K562 (cell line): ENCODE data around the gene DMXL1. TPM values are rescaled to one million over a fixed set of nuclear protein-coding genes. Genes with fewer than 3 reads are reported as not detected.

ENCODE experiments used
- MED1 ChIP-seq: sonication (generic); formaldehyde crosslinking; IDR thresholded peaks from 2 replicates; pipeline ENCODE4 v1.8.1; 2023; ENCODE audit warnings: missing genetic modification reagents, borderline replicate concordance
- MGA ChIP-seq: fragments of 450-650 bp; IDR thresholded peaks from 2 replicates; pipeline ENCODE4 v1.6.1; 2016; ENCODE audit warnings: mild to moderate bottlenecking, moderate library complexity
- ZNF318 ChIP-seq, 2 experiments: fragments of 450-650 bp; IDR thresholded peaks; 2 replicates each; pipeline ENCODE4 v1.6.1; 2016; ENCODE audit warnings: mild to moderate bottlenecking in 2 of 2, borderline replicate concordance in 1 of 2, low read depth in 1 of 2, moderate library complexity in 1 of 2
- polyA plus RNA-seq, 8 experiments: library from polyadenylated mRNA; depleted of rRNA in 4 of 8; stranded (reverse) in 5 of 8; unstranded in 3 of 8; fragments of >200 nt; fragmentation: Nextera tagmentation in 2 of 8; fragmentation: Illumina TruSeq in 1 of 8; extraction: Ambion mirVana in 2 of 8; extraction: Trizol in 1 of 8; gene quantifications; 2 replicates each; pipeline versions ENCODE4 v1.2.1 to v1.2.3, GENCODE V29; 2011 to 2014; ENCODE audit warnings: inconsistent platforms in 1 of 8, missing spikeins in 1 of 8
- total RNA-seq, 7 experiments: library from RNA; depleted of rRNA in 6 of 7; stranded (reverse); fragments of >200 nt in 6 of 7; fragmentation: Illumina TruSeq in 2 of 7; extraction: Trizol in 2 of 7; gene quantifications; 2 replicates each; pipeline versions ENCODE4 v1.2.1 to v1.2.3, GENCODE V29; 2011 to 2021; ENCODE audit warnings: low replicate concordance in 1 of 7
- TF ChIP-seq, protein P1 (sequence below), 2 experiments: fragments of 450-650 bp; conservative IDR thresholded peaks; 2 replicates each; pipeline ENCODE4 v1.6.1; 2017; ENCODE audit warnings: mild to moderate bottlenecking in 2 of 2, moderate library complexity in 2 of 2

Gene DMXL1
- total and polyA plus RNA-seq, 9 of the 15 experiments (the other 6 are each of a cell fraction or from before 2014, with no cell fraction given) = 8.3 to 40.3 (median 30.6) TPM

DNA sequence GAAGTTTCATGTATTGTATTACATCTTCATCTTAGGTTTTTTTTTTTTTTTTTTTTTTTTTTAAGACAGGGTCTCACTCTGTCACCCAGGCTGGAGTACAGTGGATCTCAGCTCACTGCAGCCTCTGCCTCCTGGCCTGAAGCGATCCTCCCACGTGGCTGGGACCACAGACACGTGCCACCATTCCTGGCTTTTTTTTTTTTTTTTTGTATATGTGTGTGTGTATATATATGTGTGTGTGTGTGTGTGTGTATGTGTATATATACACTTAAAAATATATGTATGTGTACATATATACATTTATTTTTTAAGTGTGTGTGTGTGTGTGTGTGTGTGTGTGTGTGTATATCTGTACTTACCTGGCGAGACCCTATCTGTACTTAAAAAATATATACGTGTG, 6.6 kb downstream of the DMXL1 start (continued):
- TF ChIP-seq, protein P1, sequence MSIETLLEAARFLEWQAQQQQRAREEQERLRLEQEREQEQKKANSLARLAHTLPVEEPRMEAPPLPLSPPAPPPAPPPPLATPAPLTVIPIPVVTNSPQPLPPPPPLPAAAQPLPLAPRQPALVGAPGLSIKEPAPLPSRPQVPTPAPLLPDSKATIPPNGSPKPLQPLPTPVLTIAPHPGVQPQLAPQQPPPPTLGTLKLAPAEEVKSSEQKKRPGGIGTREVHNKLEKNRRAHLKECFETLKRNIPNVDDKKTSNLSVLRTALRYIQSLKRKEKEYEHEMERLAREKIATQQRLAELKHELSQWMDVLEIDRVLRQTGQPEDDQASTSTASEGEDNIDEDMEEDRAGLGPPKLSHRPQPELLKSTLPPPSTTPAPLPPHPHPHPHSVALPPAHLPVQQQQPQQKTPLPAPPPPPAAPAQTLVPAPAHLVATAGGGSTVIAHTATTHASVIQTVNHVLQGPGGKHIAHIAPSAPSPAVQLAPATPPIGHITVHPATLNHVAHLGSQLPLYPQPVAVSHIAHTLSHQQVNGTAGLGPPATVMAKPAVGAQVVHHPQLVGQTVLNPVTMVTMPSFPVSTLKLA (conservative IDR thresholded peaks at IDR 0.05) = peak; percentile 59
- TF ChIP-seq MED1 (CRISPR knock-in tag) = no peak
- TF ChIP-seq MGA = peak; percentile 57
- no peak for TF ChIP-seq ZNF318 (IDR thresholded peaks at IDR 0.05; ENCODE audit: borderline replicate concordance in 1 of 2, low read depth in 1 of 2)
